Measurements from ENCODE around the gene TXNRD1. TPM values are rescaled to one million over a fixed set of nuclear protein-coding genes. Genes with fewer than 3 reads are reported as not detected.
A peak's percentile ranks its signal among the peaks of the same experiment; 100 is the strongest.
"Not testable (repeated sequence)": the region's sequence is repeated elsewhere in the genome, so short reads cannot be mapped to it uniquely, and the experiment has no call there.

The TXNRD1 gene
- total and polyA plus RNA-seq, 8 donors: 19.4 to 208 (median 76.8) TPM

DNA sequence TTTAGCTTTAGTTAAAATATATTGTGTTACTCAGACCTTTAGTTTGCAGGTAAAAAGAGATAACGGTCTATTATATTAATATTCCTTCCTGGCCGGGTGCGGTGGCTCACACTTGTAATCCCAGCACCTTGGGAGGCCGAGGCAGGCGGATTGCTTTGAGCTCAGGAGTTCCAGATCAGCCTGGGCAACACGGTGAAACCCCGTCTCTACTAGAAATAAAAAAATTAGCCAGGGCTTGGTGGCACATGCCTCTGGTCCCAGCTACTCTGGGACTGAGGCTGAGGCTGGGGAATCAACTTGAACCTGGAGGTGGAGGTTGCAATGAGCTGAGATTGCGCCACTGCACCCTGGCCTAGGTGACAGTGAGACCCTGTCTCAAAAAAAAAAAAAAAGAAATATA, 74.7 kb downstream of the TXNRD1 start:
- no peak for DNase-seq
- H3K27ac ChIP-seq: peak overlapping the region in 1 of 5 donors; percentile 94
- H3K4me3 ChIP-seq: peak overlapping the region in 3 of 4 donors; percentile 58 to 70 (median 59)
- intact Hi-C loops (cut with DNase I; ENCODE audit: low total_unique reads): no loop called here
- H3K4me1 ChIP-seq: peaks cover 24 to 82% (median 51%) of the 10 kb centered on the region in 4 donors
- H3K36me3 ChIP-seq: peaks cover 26 to 50% (median 44%) of the 10 kb centered on the region in 4 donors
- H3K9me3 ChIP-seq: no peaks in the 10 kb centered on the region
- TF ChIP-seq EP300 (IDR thresholded peaks at IDR 0.05) (no peak), POLR2AphosphoS5 (IDR thresholded peaks at IDR 0.05) (no peak), POLR2A (IDR thresholded peaks at IDR 0.05) (no peak)
- TF ChIP-seq, protein P1, sequence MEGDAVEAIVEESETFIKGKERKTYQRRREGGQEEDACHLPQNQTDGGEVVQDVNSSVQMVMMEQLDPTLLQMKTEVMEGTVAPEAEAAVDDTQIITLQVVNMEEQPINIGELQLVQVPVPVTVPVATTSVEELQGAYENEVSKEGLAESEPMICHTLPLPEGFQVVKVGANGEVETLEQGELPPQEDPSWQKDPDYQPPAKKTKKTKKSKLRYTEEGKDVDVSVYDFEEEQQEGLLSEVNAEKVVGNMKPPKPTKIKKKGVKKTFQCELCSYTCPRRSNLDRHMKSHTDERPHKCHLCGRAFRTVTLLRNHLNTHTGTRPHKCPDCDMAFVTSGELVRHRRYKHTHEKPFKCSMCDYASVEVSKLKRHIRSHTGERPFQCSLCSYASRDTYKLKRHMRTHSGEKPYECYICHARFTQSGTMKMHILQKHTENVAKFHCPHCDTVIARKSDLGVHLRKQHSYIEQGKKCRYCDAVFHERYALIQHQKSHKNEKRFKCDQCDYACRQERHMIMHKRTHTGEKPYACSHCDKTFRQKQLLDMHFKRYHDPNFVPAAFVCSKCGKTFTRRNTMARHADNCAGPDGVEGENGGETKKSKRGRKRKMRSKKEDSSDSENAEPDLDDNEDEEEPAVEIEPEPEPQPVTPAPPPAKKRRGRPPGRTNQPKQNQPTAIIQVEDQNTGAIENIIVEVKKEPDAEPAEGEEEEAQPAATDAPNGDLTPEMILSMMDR (IDR thresholded peaks at IDR 0.05): no peak
- no peaks in the 10 kb centered on the region for H3K27me3 ChIP-seq
- 85 to 98% (median 90%) methylated on average over 8 of the region's 8 CpGs for WGBS, 5 donors

DNA sequence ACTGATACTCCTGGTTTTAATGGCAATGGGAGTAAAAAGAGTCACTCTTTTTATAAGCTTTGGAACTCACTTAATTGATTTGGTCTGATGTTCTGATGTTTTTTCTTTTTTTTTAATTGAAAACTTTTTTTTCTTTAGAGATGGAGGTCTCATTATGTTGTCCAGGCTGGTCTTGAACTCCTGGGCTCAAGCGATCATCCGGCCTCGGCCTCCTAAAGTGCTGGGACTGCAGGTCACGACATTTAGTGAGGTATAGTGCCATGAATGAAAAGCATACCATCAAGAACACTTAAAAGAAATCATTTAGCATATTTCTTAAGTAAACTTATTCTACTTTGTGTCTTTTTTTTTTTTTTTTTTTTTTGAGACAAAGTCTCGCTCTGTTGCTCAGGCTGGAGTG, 75.3 kb downstream of the TXNRD1 start:
- 93 to 100% (median 95%) methylated on average over 4 to 5 of the region's 5 CpGs for WGBS, 5 donors
- intact Hi-C loops (cut with DNase I; ENCODE audit: low total_unique reads): no loop called here
- Histone ChIP-seq H3K4me3 (no peak overlapping the region), H3K9me3 (no peaks in the 10 kb centered on the region), H3K27me3 (no peaks in the 10 kb centered on the region), H3K27ac (no peak overlapping the region), H3K36me3 (peaks cover 26 to 55% (median 49%) of the 10 kb centered on the region in 4 donors), H3K4me1 (peaks cover 22 to 82% (median 52%) of the 10 kb centered on the region in 4 donors)
- DNase-seq: no peak
- TF ChIP-seq, protein P1 (IDR thresholded peaks at IDR 0.05): no peak
- TF ChIP-seq POLR2A (IDR thresholded peaks at IDR 0.05): no peak
- TF ChIP-seq POLR2AphosphoS5 (IDR thresholded peaks at IDR 0.05): no peak
- TF ChIP-seq EP300 (IDR thresholded peaks at IDR 0.05): no peak

DNA sequence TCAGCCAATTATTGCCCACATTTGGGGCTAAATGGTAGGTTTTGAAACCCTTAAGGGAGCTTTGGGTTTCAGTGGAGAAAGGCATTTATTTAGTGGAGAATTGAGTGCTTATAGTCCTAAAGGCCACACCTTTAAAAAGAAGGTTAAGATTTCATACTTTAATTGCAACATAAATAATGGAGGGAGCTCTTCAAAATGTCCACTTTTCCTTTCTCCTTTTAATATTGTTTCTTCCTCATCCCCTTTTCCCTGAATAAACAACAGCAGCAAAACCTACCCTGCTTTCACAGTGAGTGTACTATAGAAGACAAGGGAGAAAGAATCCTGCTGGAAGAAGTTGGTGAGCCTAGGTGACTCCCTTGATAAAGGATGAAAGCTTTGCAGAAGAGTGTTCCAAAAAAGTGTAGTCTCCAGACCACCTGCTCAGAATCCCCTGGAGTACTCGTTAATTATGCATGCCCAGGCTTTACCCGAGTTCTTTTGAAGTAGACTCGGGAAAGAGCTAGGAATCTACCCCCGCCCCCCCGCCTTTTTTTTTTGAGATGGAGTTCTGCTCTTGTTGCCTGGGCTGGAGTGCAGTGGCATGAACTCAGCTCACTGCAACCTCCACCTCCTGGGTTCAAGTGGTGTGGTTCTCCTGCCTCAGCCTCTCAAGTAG, 76.4 kb downstream of the TXNRD1 start:
- no peaks in the 10 kb centered on the region for H3K27me3 ChIP-seq
- TF ChIP-seq, protein P1 (IDR thresholded peaks at IDR 0.05): no peak
- TF ChIP-seq POLR2A (IDR thresholded peaks at IDR 0.05) (no peak), POLR2AphosphoS5 (IDR thresholded peaks at IDR 0.05) (no peak), EP300 (IDR thresholded peaks at IDR 0.05) (no peak)
- H3K36me3 ChIP-seq: peaks cover 37 to 67% (median 59%) of the 10 kb centered on the region in 4 donors
- H3K9me3 ChIP-seq: no peaks in the 10 kb centered on the region
- no peak overlapping the region for H3K27ac ChIP-seq
- peak overlapping the region in 1 of 4 donors; percentile 12 for H3K4me3 ChIP-seq
- intact Hi-C loops (cut with DNase I; ENCODE audit: low total_unique reads): no loop called here
- H3K4me1 ChIP-seq: peaks cover 14 to 82% (median 54%) of the 10 kb centered on the region in 4 donors
- DNase-seq: no peak
- WGBS, 5 donors: 64 to 86% (median 85%) methylated on average over 4 to 5 of the region's 5 CpGs

GRCh38 chr12:104292872-104293794, 77.6 kb downstream of the TXNRD1 start:
- WGBS, 5 donors: 92 to 98% (median 96%) methylated on average over 12 of the region's 12 CpGs
- no peak overlapping the region for H3K27ac ChIP-seq
- peaks cover 15 to 87% (median 59%) of the 10 kb centered on the region in 4 donors for H3K4me1 ChIP-seq
- peaks cover 37 to 78% (median 68%) of the 10 kb centered on the region in 4 donors for H3K36me3 ChIP-seq
- no peak overlapping the region for H3K4me3 ChIP-seq
- H3K9me3 ChIP-seq: no peaks in the 10 kb centered on the region
- DNase-seq: no peak
- no peaks in the 10 kb centered on the region for H3K27me3 ChIP-seq
- intact Hi-C loops (cut with DNase I; ENCODE audit: low total_unique reads): no loop called here
- TF ChIP-seq POLR2AphosphoS5 (IDR thresholded peaks at IDR 0.05) (no peak), POLR2A (IDR thresholded peaks at IDR 0.05) (no peak), EP300 (IDR thresholded peaks at IDR 0.05) (no peak)
- TF ChIP-seq, protein P1 (IDR thresholded peaks at IDR 0.05): no peak

DNA sequence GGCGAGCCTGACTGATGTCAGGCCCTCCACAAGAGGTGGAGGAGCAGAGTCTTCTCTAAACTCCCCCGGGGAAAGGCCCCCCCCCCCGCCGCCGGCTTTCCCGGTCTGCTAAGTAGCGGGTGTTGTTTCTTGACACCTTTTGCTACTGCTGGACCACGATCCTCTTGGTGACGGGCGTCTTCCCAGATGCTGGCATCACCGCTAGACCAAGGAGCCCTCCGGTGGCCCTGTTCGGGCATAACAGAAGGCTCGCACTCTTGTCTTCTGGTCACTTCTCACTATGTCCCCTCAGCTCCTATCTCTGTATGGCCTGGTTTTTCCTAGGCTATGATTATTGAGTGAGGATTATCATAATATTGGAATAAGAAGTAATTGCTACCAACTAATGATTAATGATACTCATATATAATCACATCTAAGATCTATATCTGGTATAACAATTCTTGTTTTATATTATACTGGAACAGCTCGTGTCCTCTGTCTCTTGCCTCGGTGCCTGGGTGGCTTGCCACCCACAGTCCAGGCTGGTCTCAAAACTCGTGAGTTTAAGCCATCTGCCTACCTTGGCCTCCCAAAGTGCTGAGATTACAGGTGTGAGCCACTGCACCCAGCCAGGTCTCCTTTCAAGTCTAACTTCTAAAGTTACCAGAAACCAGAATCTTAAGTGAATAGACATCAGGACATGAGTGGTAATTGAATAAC, 78.7 kb downstream of the TXNRD1 start:
- DNase-seq; intact Hi-C loops (cut with DNase I; ENCODE audit: low total_unique reads); H3K27me3 ChIP-seq; H3K9me3 ChIP-seq: not testable (repeated sequence)
- Histone ChIP-seq H3K4me3 (peak overlapping the region in 1 of 4 donors; percentile 3), H3K36me3 (peaks cover 42 to 88% (median 74%) of the 10 kb centered on the region in 4 donors), H3K4me1 (peaks cover 13 to 97% (median 59%) of the 10 kb centered on the region in 4 donors), H3K27ac (peak overlapping the region in 1 of 5 donors; percentile 55)
- WGBS, 5 donors: 70 to 81% (median 77%) methylated on average over 10 to 16 of the region's 17 CpGs
